ENCODE data around the gene ATN1.

DNA sequence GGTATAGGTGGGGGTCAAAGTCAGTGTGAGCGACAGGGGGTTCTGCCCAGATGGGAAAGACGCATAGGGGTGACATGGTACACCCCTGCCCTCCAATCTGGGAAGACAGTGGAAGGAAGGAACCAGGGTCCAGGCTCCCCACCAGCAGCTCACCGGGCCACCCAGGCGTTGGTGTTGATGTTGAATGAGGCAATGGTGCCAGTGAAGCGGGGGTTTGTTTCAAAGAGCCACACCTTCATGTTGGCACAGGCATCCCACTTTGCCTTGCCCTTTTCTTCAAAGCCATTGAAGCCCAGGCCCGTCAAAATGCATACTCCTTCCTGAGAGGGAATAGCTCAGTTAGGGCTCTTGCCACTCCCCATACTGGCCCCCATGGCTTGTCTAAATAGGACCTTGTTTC is 50.4 kb downstream of the ATN1 start:
- TF ChIP-seq, protein P1, sequence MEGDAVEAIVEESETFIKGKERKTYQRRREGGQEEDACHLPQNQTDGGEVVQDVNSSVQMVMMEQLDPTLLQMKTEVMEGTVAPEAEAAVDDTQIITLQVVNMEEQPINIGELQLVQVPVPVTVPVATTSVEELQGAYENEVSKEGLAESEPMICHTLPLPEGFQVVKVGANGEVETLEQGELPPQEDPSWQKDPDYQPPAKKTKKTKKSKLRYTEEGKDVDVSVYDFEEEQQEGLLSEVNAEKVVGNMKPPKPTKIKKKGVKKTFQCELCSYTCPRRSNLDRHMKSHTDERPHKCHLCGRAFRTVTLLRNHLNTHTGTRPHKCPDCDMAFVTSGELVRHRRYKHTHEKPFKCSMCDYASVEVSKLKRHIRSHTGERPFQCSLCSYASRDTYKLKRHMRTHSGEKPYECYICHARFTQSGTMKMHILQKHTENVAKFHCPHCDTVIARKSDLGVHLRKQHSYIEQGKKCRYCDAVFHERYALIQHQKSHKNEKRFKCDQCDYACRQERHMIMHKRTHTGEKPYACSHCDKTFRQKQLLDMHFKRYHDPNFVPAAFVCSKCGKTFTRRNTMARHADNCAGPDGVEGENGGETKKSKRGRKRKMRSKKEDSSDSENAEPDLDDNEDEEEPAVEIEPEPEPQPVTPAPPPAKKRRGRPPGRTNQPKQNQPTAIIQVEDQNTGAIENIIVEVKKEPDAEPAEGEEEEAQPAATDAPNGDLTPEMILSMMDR (IDR thresholded peaks at IDR 0.05), result no peak
- no peak for TF ChIP-seq POLR2A (IDR thresholded peaks at IDR 0.05)
- TF ChIP-seq POLR2AphosphoS5 (IDR thresholded peaks at IDR 0.05), result no peak
